ENCODE data around the gene SNX32. TPM values are rescaled to one million over a fixed set of nuclear protein-coding genes. Genes with fewer than 3 reads are reported as not detected.
A peak's percentile ranks its signal among the peaks of the same experiment; 100 is the strongest.

Gene SNX32
- total RNA-seq, 1 donor, result under 0.01 TPM

DNA sequence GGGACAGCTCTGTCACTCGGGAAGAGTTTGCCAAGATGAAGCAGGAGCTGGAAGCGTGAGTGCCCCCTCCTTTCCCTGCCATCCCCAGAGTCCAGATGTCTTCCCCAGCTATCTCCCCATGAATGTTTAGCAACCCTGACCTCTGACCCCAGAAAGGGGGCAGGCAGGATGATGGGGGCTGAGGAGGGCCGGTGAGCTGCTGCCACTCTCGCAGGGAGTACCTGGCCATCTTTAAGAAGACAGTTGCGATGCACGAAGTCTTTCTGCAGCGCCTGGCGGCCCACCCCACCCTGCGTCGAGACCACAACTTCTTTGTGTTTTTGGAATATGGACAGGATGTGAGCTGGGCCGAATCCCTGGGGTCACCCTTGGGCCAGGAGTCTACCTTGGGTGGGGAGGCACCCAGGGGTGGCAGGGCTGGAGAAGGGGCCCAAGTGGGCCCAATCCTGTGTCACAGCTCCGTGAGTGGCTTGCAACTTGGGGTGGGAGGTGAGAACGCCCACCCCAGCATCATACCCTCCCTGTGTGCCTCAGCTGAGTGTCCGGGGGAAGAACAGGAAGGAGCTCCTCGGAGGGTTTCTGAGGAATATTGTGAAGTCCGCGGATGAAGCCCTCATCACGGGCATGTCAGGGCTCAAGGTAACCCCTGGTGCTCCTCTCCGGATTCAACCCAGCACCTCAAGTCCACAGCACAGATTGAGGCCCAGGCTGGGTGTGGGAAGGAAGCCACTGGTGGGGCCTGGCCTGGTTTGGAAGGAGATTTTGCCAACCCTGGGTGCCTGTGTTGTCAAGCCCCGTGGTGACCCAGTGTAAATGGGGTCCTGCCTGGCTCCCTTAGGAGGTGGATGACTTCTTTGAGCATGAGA is 16.7 kb downstream of the SNX32 start:
- no peak for DNase-seq (ENCODE audit: low read depth)
- H3K4me3 ChIP-seq (ENCODE audit: low read depth, low read length), result no peak overlapping the region
- TF ChIP-seq, protein P1, sequence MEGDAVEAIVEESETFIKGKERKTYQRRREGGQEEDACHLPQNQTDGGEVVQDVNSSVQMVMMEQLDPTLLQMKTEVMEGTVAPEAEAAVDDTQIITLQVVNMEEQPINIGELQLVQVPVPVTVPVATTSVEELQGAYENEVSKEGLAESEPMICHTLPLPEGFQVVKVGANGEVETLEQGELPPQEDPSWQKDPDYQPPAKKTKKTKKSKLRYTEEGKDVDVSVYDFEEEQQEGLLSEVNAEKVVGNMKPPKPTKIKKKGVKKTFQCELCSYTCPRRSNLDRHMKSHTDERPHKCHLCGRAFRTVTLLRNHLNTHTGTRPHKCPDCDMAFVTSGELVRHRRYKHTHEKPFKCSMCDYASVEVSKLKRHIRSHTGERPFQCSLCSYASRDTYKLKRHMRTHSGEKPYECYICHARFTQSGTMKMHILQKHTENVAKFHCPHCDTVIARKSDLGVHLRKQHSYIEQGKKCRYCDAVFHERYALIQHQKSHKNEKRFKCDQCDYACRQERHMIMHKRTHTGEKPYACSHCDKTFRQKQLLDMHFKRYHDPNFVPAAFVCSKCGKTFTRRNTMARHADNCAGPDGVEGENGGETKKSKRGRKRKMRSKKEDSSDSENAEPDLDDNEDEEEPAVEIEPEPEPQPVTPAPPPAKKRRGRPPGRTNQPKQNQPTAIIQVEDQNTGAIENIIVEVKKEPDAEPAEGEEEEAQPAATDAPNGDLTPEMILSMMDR (IDR thresholded peaks at IDR 0.05; ENCODE audit: insufficient read depth, low read depth, low read length), result no peak

- no peak overlapping the region for H3K4me3 ChIP-seq (ENCODE audit: low read depth, low read length)
- DNase-seq (ENCODE audit: low read depth), result no peak
- TF ChIP-seq, protein P1 (IDR thresholded peaks at IDR 0.05; ENCODE audit: insufficient read depth, low read depth, low read length), result peak; percentile 53
Measured at GRCh38 chr11:65851083-65851579, 17.4 kb downstream of the SNX32 start.

- TF ChIP-seq, protein P1 (IDR thresholded peaks at IDR 0.05; ENCODE audit: insufficient read depth, low read depth, low read length), result no peak
- no peak overlapping the region for H3K4me3 ChIP-seq (ENCODE audit: low read depth, low read length)
- no peak for DNase-seq (ENCODE audit: low read depth)
Measured at GRCh38 chr11:65851811-65852507, 18.2 kb downstream of the SNX32 start.

- no peak overlapping the region for H3K4me3 ChIP-seq (ENCODE audit: low read depth, low read length)
- no peak for DNase-seq (ENCODE audit: low read depth)
- TF ChIP-seq, protein P1 (IDR thresholded peaks at IDR 0.05; ENCODE audit: insufficient read depth, low read depth, low read length), result no peak
Measured at GRCh38 chr11:65852508-65853245, 18.9 kb downstream of the SNX32 start.

- no peak overlapping the region for H3K4me3 ChIP-seq (ENCODE audit: low read depth, low read length)
- DNase-seq (ENCODE audit: low read depth), result no peak
- TF ChIP-seq, protein P1 (IDR thresholded peaks at IDR 0.05; ENCODE audit: insufficient read depth, low read depth, low read length), result peak; percentile 11
Measured at GRCh38 chr11:65853246-65853979, 19.6 kb downstream of the SNX32 start.

DNA sequence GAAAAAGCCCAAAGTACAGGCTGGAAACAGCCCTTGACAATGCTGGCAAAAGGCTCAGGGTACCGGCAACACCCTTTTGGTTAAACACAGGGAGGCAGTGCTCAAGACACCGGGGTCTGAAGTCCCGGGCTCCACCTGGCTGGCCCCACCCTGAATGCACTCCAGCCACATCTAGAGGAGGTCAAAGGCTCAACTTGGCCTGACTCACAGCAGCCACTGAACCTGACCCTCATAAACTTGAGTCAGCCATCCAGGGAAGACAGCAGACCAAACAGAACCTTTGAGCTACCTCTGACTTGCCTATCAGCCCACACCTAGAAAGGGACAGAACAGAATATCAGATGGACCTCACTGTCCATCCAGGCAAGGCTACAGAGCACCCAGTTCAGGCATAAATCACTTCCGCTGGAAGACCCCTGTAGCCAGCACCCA is 20.4 kb downstream of the SNX32 start:
- no peak overlapping the region for H3K4me3 ChIP-seq (ENCODE audit: low read depth, low read length)
- no peak for DNase-seq (ENCODE audit: low read depth)
- TF ChIP-seq, protein P1 (IDR thresholded peaks at IDR 0.05; ENCODE audit: insufficient read depth, low read depth, low read length), result no peak

Measured in fibroblast of villous mesenchyme (primary cell).